ENCODE data around the gene OR6K6. TPM values are rescaled to one million over a fixed set of nuclear protein-coding genes. Genes with fewer than 3 reads are reported as not detected.

The OR6K6 gene
- polyA plus RNA-seq, 1 donor (not counting 4 experiments of a cell fraction or from before 2014, with no cell fraction given), result not detected

- Histone ChIP-seq H3K36me3 (ENCODE audit: control insufficient read depth in 2 of 2, extremely low read depth in 1 of 2, insufficient read depth in 2 of 2, low read length in 2 of 2) (no peaks in the 10 kb centered on the region), H2AFZ (ENCODE audit: control insufficient read depth, low read length) (no peak overlapping the region), H3K4me2 (ENCODE audit: control insufficient read depth, extremely low read depth, insufficient read depth, low read depth, low read length) (no peak overlapping the region), H3K9ac (ENCODE audit: control insufficient read depth, extremely low read depth, insufficient read depth, low read length) (no peak overlapping the region), H4K20me1 (ENCODE audit: control insufficient read depth, extremely low read depth, insufficient read depth, low read length) (no peaks in the 10 kb centered on the region), H3K79me2 (ENCODE audit: control insufficient read depth, insufficient read depth, low read length) (no peaks in the 10 kb centered on the region), H3K9me3 (ENCODE audit: control insufficient read depth, low read depth, low read length) (no peaks in the 10 kb centered on the region), H3K4me1 (ENCODE audit: control insufficient read depth, extremely low read depth, insufficient read depth, low read length) (no peaks in the 10 kb centered on the region), H3K27ac (ENCODE audit: control insufficient read depth, insufficient read depth, low read length) (no peak overlapping the region), H3K9me1 (ENCODE audit: control insufficient read depth, extremely low read depth, insufficient read depth, low read length) (no peaks in the 10 kb centered on the region), H3K27me3 (ENCODE audit: control insufficient read depth, extremely low read depth, insufficient read depth, low read length) (no peaks in the 10 kb centered on the region), H3K4me3 (ENCODE audit: control insufficient read depth in 2 of 3, extremely low read depth in 1 of 3, insufficient read depth in 2 of 3, low read depth in 1 of 3, low read length in 3 of 3) (no peak overlapping the region)
- dilution Hi-C loops (cut with MboI; ENCODE audit: extremely low pct_ligation_motif_present, low sequenced_read_pairs), result no loop called here
- DNase-seq (ENCODE audit: low read depth, low spot score) (no peak), FAIRE-seq (no peak)
- TF ChIP-seq CTCF (optimal IDR thresholded peaks at IDR 0.05 in 1 of 3, IDR thresholded peaks at IDR 0.05 in 1 of 3, conservative IDR thresholded peaks at IDR 0.05 in 1 of 3; ENCODE audit: extremely low read depth in 1 of 3, insufficient read depth in 2 of 3, low read length in 3 of 3) (no peak), EZH2 (IDR thresholded peaks at IDR 0.05; ENCODE audit: low read length) (no peak)
Observed at GRCh38 chr1:158719664-158720063, 34.9 kb upstream of the OR6K6 start.

- H3K36me3 ChIP-seq (ENCODE audit: control insufficient read depth in 2 of 2, extremely low read depth in 1 of 2, insufficient read depth in 2 of 2, low read length in 2 of 2), result no peaks in the 10 kb centered on the region
- no peak within 1 kb of the TSS for H3K4me3 ChIP-seq (ENCODE audit: control insufficient read depth in 2 of 3, extremely low read depth in 1 of 3, insufficient read depth in 2 of 3, low read depth in 1 of 3, low read length in 3 of 3)
- H3K9me3 ChIP-seq (ENCODE audit: control insufficient read depth, low read depth, low read length), result no peaks in the 10 kb centered on the region
- no peaks in the 10 kb centered on the region for H3K79me2 ChIP-seq (ENCODE audit: control insufficient read depth, insufficient read depth, low read length)
- H3K27ac ChIP-seq (ENCODE audit: control insufficient read depth, insufficient read depth, low read length), result no peak within 1 kb of the TSS
- no peaks in the 10 kb centered on the region for H3K9me1 ChIP-seq (ENCODE audit: control insufficient read depth, extremely low read depth, insufficient read depth, low read length)
- DNase-seq (ENCODE audit: low read depth, low spot score), result no peak
- TF ChIP-seq CTCF (optimal IDR thresholded peaks at IDR 0.05 in 1 of 3, IDR thresholded peaks at IDR 0.05 in 1 of 3, conservative IDR thresholded peaks at IDR 0.05 in 1 of 3; ENCODE audit: extremely low read depth in 1 of 3, insufficient read depth in 2 of 3, low read length in 3 of 3) (no peak), EZH2 (IDR thresholded peaks at IDR 0.05; ENCODE audit: low read length) (no peak)
- dilution Hi-C loops (cut with MboI; ENCODE audit: extremely low pct_ligation_motif_present, low sequenced_read_pairs), result no loop called here
- H3K27me3 ChIP-seq (ENCODE audit: control insufficient read depth, extremely low read depth, insufficient read depth, low read length), result no peaks in the 10 kb centered on the region
- H2AFZ ChIP-seq (ENCODE audit: control insufficient read depth, low read length), result no peak within 1 kb of the TSS
- no peaks in the 10 kb centered on the region for H3K4me1 ChIP-seq (ENCODE audit: control insufficient read depth, extremely low read depth, insufficient read depth, low read length)
- no peak within 1 kb of the TSS for H3K9ac ChIP-seq (ENCODE audit: control insufficient read depth, extremely low read depth, insufficient read depth, low read length)
- FAIRE-seq, result no peak
- no peaks in the 10 kb centered on the region for H4K20me1 ChIP-seq (ENCODE audit: control insufficient read depth, extremely low read depth, insufficient read depth, low read length)
- H3K4me2 ChIP-seq (ENCODE audit: control insufficient read depth, extremely low read depth, insufficient read depth, low read depth, low read length), result no peak within 1 kb of the TSS
Observed at GRCh38 chr1:158720620-158721019, 33.9 kb upstream of the OR6K6 start, which contains the start of gene OR6K3. Gene OR6K3 (minus strand): TSS chr1:158720720. CDS start chr1:158718115, 2,605 bp downstream.
